Fibroblast of lung (primary cell): Measurements from ENCODE around the gene PFDN6. TPM values are rescaled to one million over a fixed set of nuclear protein-coding genes. Genes with fewer than 3 reads are reported as not detected.

Experiments used
- DNase-seq, 2 donors: peaks; one replicate each; pipeline versions ENCODE4 v3.0.0 to v3.0.0-alpha.2; 2010; ENCODE audit warnings: low read depth in 2 of 2
- H2AFZ ChIP-seq: 2 replicates; pipeline ENCODE4 v1.5.1; 2012; ENCODE audit warnings: low read length, control low read depth, inconsistent platforms
- H3K27ac ChIP-seq: 2 replicates; pipeline ENCODE4 v1.5.1; 2011; ENCODE audit warnings: low read length, control low read depth; ENCODE audit not compliant: insufficient read depth
- H3K27me3 ChIP-seq: 2 replicates; pipeline ENCODE4 v1.5.1; 2011; ENCODE audit warnings: mild to moderate bottlenecking, low read length; ENCODE audit not compliant: control insufficient read depth, insufficient read depth
- H3K36me3 ChIP-seq: 2 replicates; pipeline ENCODE4 v1.5.1; 2011; ENCODE audit warnings: low read length; ENCODE audit not compliant: control insufficient read depth, insufficient read depth
- H3K4me1 ChIP-seq: 2 replicates; pipeline ENCODE4 v1.5.1; 2011; ENCODE audit warnings: low read length; ENCODE audit not compliant: control insufficient read depth, insufficient read depth; ENCODE audit errors: extremely low read depth
- H3K4me2 ChIP-seq: 2 replicates; pipeline ENCODE4 v1.5.1; 2011; ENCODE audit warnings: low read length, control low read depth; ENCODE audit not compliant: insufficient read depth; ENCODE audit errors: extremely low read depth
- H3K4me3 ChIP-seq, 4 experiments: fragments of 200-600 bp in 1 of 4; sonication (generic) in 1 of 4; replicated peaks in 1 of 4; 2 replicates each; pipeline ENCODE4 v1.5.1; 2011 to 2016; ENCODE audit warnings: low read length in 4 of 4, low read depth in 3 of 4, mild to moderate bottlenecking in 3 of 4, control low read depth in 2 of 4, inconsistent platforms in 1 of 4, mixed read lengths in 1 of 4; ENCODE audit not compliant: insufficient read depth in 1 of 4; ENCODE audit errors: control extremely low read depth in 1 of 4
- H3K79me2 ChIP-seq: 2 replicates; pipeline ENCODE4 v1.5.1; 2012; ENCODE audit warnings: mild to moderate bottlenecking, low read length, inconsistent platforms; ENCODE audit not compliant: control insufficient read depth, insufficient read depth
- H3K9ac ChIP-seq: 2 replicates; pipeline ENCODE4 v1.5.1; 2011; ENCODE audit warnings: mild to moderate bottlenecking, low read length, control low read depth; ENCODE audit not compliant: insufficient read depth
- H3K9me3 ChIP-seq: 2 replicates; pipeline ENCODE4 v1.5.1; 2012; ENCODE audit warnings: low read depth, low read length; ENCODE audit not compliant: control insufficient read depth, insufficient read depth
- H4K20me1 ChIP-seq: 2 replicates; pipeline ENCODE4 v1.5.1; 2011; ENCODE audit warnings: low read length; ENCODE audit not compliant: control insufficient read depth, insufficient read depth; ENCODE audit errors: extremely low read depth
- CTCF ChIP-seq, 2 donors: IDR thresholded peaks in 1 of 2; conservative IDR thresholded peaks in 1 of 2; 1 replicate in 1 of 2; 2 replicates in 1 of 2; pipeline ENCODE4 v1.5.1; 2011 to 2012; ENCODE audit warnings: low read length in 2 of 2, control low read depth in 1 of 2, inconsistent platforms in 1 of 2, low read depth in 1 of 2, mild to moderate bottlenecking in 1 of 2
- EZH2 ChIP-seq: IDR thresholded peaks from 2 replicates; pipeline ENCODE4 v1.5.1; 2012; ENCODE audit warnings: low read length, control low read depth, mild to moderate bottlenecking; ENCODE audit errors: missing control alignments
- polyA plus RNA-seq, 2 donors: library from polyadenylated mRNA; depleted of rRNA in 1 of 2; stranded (reverse) in 1 of 2; unstranded in 1 of 2; fragments of >200 nt; gene quantifications; 2 replicates each; pipeline ENCODE4 v1.2.1, GENCODE V29; 2011 to 2012; ENCODE audit warnings: missing spikeins in 1 of 2
- total RNA-seq: library from RNA; depleted of rRNA; stranded (reverse); fragments of >200 nt; gene quantifications from 2 replicates; pipeline ENCODE4 v1.2.1, GENCODE V29; 2014

The PFDN6 gene
- total and polyA plus RNA-seq, 2 donors (not counting 1 experiment from before 2014, with no cell fraction given), result 39.8 to 46.7 TPM

- Histone ChIP-seq H2AFZ (no peak overlapping the region), H3K27me3 (no peaks in the 10 kb centered on the region), H3K9me3 (no peaks in the 10 kb centered on the region), H3K4me3 (no peak overlapping the region), H3K9ac (no peak overlapping the region), H3K4me2 (no peak overlapping the region), H3K4me1 (peaks cover 11% of the 10 kb centered on the region), H3K36me3 (peaks cover 24% of the 10 kb centered on the region), H3K27ac (no peak overlapping the region), H4K20me1 (no peaks in the 10 kb centered on the region), H3K79me2 (peaks cover 31% of the 10 kb centered on the region)
- TF ChIP-seq EZH2, result no peak
- no peak for TF ChIP-seq CTCF (conservative IDR thresholded peaks at IDR 0.05 in 1 of 2, IDR thresholded peaks at IDR 0.05 in 1 of 2; ENCODE audit: low read depth in 1 of 2, low read length in 2 of 2)
- no peak for DNase-seq
Observed at GRCh38 chr6:33286946-33287914, 2.2 kb upstream of the PFDN6 start.

GRCh38 chr6:33288141-33288920 lies 1.1 kb upstream of the PFDN6 start:
- Histone ChIP-seq H3K9ac (peak overlapping the region; percentile 73), H4K20me1 (no peaks in the 10 kb centered on the region), H3K4me3 (peak overlapping the region; percentile 86 to 99 (median 94)), H3K9me3 (no peaks in the 10 kb centered on the region), H3K27ac (peak overlapping the region; percentile 75), H3K36me3 (peaks cover 25% of the 10 kb centered on the region), H3K4me1 (peaks cover 11% of the 10 kb centered on the region), H3K79me2 (peaks cover 31% of the 10 kb centered on the region), H3K27me3 (no peaks in the 10 kb centered on the region), H2AFZ (peak overlapping the region; percentile 92), H3K4me2 (peak overlapping the region; percentile 100)
- TF ChIP-seq EZH2 (no peak), CTCF (conservative IDR thresholded peaks at IDR 0.05 in 1 of 2, IDR thresholded peaks at IDR 0.05 in 1 of 2; ENCODE audit: low read depth in 1 of 2, low read length in 2 of 2) (no peak)
- no peak for DNase-seq

- Histone ChIP-seq H2AFZ (peak overlapping the region; percentile 58), H4K20me1 (no peaks in the 10 kb centered on the region), H3K4me1 (peaks cover 11% of the 10 kb centered on the region), H3K79me2 (peaks cover 31% of the 10 kb centered on the region), H3K9me3 (no peaks in the 10 kb centered on the region), H3K36me3 (peaks cover 29% of the 10 kb centered on the region), H3K9ac (peak overlapping the region; percentile 73), H3K4me3 (peak overlapping the region; percentile 86 to 99 (median 94)), H3K27me3 (no peaks in the 10 kb centered on the region), H3K4me2 (peak overlapping the region; percentile 100), H3K27ac (peak overlapping the region; percentile 75)
- DNase-seq, result no peak
- no peak for TF ChIP-seq CTCF (conservative IDR thresholded peaks at IDR 0.05 in 1 of 2, IDR thresholded peaks at IDR 0.05 in 1 of 2; ENCODE audit: low read depth in 1 of 2, low read length in 2 of 2)
Observed at GRCh38 chr6:33289784-33290315, 449 bp downstream of the PFDN6 start.
